GM21723 (cell line): ENCODE data around the gene AOC3.
"Not testable (repeated sequence)": the region's sequence is repeated elsewhere in the genome, so short reads cannot be mapped to it uniquely, and the experiment has no call there.

ENCODE experiments used
- ATAC-seq: cut with Tn5 transposase; IDR thresholded peaks from one replicate; pipeline ENCODE4 v1.9.1; 2021; ENCODE audit warnings: mild to moderate bottlenecking, moderate library complexity; ENCODE audit not compliant: unreplicated experiment

The AOC3 gene

DNA sequence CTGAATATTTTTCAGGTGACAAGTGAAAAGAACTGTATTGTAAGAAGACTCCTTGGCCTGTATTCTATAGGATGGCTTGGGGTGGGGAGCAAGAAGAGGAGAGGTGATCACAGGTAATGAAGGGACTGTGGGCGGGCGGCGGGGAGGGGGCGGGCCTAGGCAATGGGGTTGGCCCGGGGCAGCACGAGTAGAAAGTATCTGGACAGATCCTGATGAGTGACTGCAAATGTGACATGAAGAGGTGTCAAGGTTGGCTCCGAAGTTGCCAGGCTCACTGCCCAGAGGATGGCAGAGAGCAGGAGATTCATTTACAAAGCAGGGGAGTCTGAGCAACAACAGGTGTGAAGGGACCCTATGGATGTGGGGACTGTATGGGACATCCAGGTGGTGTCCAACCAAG lies 38.8 kb downstream of the AOC3 start:
- no peak for ATAC-seq

DNA sequence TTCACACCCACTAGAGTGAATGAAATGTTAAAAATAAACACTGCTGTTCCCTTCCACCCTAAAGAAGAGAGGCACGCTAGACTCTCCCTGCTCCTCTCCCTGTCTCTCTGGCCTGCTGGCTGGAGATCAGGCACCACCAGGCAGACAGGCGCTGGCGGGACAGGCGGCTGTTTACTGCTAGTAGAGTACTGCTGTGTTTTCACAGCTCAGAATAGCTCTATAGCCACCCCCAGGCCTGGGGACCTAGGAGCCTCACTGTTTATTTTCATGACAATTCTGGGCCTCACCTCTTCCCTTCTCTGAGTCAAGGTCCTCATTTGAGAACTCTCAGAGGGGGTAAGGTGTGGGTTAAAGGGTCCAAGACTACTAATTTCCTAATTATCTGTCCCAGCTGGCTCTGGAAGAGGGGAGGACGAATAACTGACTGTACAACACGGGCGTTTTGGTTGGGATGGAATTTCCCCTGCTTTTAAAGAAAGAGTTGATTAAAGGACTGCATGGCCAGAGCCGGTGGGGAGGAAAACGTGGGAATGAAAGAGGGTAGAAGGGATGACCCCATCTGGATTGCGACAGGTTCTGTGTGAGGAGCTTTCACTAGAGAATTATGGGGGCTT lies 40.6 kb downstream of the AOC3 start:
- no peak for ATAC-seq

DNA sequence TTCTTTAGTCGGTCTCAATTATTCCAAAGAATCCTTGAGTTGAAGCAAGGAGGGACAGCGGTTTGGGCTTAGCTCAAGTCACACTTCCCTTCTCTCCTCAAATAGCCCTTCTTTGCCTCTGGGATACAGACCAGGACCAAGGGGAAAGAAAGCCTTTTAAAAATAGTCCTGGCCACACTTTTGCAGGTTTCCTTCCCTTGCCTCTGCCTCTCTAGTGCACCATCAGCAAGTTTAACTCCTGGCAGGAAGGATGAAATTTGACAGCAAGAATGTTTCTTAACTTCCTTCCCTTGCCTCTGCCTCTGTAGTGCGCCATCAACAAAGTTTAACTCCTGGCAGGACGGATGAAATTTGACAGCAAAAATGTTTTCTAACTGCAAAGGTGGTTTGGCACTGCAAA lies 42.4 kb downstream of the AOC3 start:
- no peak for ATAC-seq

DNA sequence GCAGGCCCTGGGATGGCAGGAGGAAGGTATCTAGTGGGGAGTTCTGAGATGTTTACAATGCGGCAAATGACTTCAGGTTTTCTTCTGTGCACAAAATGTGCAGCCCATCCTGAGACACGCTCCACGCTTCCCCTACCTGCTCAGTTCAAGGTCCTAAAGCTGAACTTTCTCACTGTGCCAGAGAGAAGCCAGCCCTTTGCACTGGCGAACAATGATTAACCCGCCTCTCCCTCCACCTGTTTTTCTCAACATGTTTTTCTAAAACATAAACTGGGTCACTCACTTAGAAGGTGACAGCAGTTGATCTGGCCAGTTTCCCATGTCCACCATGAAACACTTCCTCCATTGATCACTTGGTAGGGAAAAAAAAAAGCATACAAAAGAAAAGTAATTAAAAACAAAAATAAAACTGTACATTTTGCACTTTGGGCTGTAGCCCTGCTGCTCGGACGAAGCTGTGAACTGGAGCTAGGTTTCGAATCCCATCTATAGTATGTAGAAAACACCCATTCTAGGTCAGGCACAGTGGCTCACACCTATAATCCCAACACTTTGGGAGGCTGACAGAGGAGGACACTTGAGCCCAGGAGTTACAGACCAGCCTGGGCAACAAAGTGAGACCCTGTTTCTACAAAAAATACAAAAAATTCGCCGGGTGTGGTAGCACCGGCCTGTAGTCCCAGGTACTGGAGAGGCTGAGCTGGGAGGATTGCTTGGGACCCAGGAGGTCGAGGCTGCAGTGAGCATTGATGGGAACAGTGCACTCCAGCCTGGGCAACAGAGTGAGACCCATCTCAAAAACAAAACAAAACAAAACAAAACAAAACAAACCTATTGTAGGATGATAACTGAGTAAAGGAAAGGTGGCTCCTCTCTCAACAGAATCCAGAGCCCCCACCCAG lies 43.5 kb downstream of the AOC3 start:
- no peak for ATAC-seq

DNA sequence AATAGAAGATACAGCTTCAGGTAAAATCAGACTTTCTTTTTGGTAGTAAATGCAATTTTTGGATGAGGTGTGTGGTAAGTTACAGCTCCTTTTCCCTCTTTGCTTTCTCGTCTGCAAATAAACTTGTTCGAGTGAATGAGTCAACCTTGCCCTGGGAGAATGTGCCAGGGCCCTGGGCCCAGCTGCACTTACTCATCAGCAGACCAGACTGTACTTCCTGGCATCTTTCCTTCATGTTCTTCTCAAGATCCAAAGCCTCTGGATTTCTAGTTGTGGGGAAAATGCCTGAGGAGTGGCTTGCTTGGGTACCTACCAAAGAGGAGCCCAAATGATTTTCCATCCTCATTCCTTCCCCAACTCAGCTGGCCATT lies 44.2 kb downstream of the AOC3 start:
- ATAC-seq: no peak

DNA sequence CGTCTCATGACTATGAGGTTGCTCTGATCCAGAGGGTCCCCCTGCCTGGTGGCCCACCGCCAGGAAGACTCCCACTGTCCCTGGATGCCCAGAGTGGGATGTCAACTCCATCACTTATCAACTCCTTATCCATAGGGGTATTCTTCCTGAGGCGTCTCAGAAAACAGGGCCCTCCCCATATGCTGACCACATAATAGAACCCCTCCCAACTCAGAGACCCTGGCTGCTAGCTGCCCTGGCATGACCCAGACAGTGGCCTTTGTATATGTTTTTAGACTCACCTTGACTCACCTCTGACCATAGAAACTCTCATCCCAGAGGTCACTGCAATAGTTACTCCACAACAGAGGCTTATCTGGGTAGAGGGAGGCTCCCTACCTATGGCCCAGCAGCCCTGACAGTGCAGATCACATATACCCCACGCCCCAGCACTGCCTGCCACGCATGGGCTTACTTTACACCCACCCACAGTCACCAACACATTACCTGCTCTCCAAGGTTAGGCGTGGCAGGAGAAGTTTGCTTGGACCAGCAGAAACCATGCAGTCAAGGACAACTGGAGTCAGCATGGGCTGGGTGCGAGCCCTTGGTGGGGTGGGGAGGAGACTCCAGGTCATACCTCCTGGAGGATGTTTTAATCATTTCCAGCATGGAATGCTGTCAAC lies 47.3 kb downstream of the AOC3 start:
- no peak for ATAC-seq

DNA sequence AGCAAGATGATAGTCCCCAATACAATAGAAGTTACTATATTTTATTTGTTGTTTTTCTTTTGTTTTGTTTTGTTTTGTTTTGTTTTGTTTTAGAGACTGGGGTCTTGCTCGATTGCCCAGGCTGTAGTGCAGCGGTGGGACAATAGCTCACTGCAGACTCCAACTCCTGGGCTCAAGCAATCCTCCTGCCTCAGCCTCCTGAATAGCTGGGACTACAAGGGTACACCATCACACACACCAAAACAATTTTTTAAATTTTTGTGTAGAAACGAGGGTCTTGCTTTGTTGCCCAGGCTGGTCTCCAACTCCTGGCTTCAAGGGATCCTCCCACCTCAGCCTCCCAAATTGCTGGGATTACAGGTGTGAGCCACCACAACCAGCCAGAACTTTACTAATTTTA lies 49.0 kb downstream of the AOC3 start:
- not testable (repeated sequence) for ATAC-seq

DNA sequence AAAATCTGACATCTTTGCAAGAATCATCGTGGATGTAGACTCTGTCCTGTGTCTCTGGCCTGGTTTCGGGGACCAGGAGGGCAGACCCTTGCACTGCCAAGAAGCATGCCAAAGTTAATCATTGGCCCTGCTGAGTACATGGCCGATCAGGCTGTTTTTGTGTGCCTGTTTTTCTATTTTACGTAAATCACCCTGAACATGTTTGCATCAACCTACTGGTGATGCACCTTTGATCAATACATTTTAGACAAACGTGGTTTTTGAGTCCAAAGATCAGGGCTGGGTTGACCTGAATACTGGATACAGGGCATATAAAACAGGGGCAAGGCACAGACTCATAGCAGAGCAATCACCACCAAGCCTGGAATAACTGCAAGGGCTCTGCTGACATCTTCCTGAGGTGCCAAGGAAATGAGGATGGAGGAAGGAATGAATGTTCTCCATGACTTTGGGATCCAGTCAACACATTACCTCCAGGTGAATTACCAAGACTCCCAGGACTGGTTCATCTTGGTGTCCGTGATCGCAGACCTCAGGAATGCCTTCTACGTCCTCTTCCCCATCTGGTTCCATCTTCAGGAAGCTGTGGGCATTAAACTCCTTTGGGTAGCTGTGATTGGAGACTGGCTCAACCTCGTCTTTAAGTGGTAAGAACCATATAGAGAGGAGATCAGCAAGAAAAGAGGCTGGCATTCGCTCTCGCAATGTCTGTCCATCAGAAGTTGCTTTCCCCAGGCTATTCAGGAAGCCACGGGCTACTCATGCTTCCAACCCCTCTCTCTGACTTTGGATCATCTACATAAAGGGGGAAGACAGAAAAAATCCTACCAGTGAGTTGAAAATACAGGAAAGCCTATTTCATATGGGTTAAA lies 49.7 kb downstream of the AOC3 start, which contains the start of gene G6PC1:
TSS of gene G6PC1 (plus strand) at position 340 of the 872 bp plus-strand sequence. CDS start at position 418, 78 bp downstream.
- no peak for ATAC-seq

DNA sequence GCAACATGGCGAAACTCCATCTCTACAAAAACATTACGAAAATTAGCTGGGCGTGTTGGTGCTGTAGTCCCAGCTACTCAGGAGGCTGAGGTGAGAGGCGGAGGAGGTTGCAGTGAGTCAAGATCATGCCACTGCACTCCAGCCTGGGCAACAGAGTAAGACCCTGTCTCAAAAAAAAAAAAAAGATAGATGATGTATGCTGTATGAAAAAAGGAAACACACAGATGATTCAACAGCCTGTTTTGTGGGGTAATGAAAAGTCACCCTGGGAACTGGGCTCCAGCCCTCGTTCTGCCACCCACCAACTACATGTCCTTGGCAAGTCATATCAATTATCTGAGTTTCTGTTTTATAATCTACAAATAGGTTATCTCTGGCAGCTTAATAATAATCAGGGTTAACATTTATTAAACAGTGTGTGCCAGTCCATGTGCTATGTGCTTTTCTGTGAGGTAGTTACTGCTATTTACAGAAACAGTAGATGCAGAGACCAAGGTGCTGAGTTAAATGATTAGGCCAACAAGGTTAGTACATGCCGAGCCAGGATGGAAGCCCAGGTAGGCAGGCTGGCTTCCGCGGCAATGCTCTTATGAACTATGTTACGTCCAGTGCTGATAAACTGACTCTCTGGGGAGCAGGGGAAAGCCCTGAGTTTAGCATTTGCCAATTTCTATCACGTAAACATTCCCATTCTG lies 50.7 kb downstream of the AOC3 start:
- no peak for ATAC-seq

DNA sequence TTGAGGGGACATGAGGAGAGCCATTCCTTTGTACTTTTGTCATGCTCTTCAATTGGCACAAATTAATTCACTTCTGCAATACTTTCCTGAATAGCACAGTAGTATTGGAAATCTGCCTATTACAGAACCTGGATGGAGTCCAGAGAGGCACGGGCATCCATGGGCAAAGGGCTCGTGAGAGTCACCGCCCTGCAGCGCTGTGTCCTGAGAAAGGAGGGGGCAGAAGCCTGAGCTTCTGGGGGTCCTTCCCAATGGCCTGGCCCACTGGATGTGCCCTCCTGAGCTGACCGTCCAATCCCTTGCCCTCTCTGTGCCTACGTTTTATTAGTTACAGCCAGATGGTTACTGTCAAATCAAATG lies 53.1 kb downstream of the AOC3 start:
- no peak for ATAC-seq

DNA sequence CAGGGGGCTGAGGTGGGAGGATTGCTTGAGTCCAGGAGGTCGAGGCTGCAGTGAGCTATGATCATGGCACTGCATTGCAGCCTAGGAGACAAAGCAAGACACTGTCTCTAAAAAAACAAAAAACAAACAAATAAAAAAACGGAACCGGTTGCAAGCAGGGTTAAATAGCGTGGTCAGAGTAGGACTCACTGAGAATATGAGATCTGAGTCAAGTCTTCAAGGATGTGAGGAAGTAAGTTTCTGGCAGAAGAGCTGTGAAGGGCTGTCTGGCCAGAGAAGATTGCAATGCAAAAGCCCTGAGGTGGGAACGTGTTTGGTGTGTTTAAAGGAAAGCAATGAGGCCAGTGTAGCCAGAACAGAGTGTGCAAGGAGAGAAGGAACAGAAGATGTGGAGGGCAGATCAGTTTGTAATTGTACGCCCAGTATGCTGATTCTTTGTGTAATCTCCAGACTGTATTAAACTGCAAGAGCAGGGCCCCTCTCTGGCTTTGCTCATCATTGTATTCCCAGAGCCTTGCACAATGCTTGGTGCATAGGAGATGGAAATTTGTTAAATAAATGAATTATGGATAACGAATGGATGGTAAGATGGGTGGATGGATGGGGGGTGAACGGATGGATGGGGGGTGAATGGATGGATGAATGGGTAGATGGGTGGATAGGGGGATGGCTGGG lies 55.9 kb downstream of the AOC3 start:
- no peak for ATAC-seq
